Common myeloid progenitor, CD34-positive (primary cell): ENCODE results near the gene BIRC5.

Experiments
- CTCF ChIA-PET: fragments of 350-600 bp; sonication (Branson Sonifier 250); formaldehyde crosslinking; loops from one replicate; lab custom pipeline; 2021; ENCODE audit warnings: antibody characterized with exemption; lab: Charles Lee
- POLR2A ChIA-PET: fragments of 350-600 bp; sonication (Branson Sonifier 250); formaldehyde crosslinking; loops from one replicate; lab custom pipeline; 2021; ENCODE audit warnings: antibody characterized with exemption; lab: Charles Lee
- DNase-seq, 3 donors: peaks; one replicate each; pipeline versions ENCODE4 v3.0.0 to v3.0.0-alpha.2; 2013
- H3K27ac ChIP-seq, 2 experiments: 1 replicate in 1 of 2; 2 replicates in 1 of 2; pipeline ENCODE4 v1.7.0; 2013; ENCODE audit warnings: inconsistent platforms in 2 of 2, low read length in 2 of 2, mild to moderate bottlenecking in 2 of 2, low read depth in 1 of 2, moderate library complexity in 1 of 2; ENCODE audit not compliant: severe bottlenecking in 2 of 2, insufficient read depth in 1 of 2, poor library complexity in 1 of 2
- H3K27me3 ChIP-seq, 5 experiments: replicated peaks in 2 of 5; 1 replicate in 3 of 5; 2 replicates in 2 of 5; pipeline versions ENCODE4 v1.6.1 to v1.7.0; 2013; ENCODE audit warnings: low read length in 4 of 5, mild to moderate bottlenecking in 2 of 5, moderate library complexity in 2 of 5, inconsistent platforms in 1 of 5; ENCODE audit not compliant: insufficient read depth in 5 of 5, control insufficient read depth in 4 of 5
- H3K36me3 ChIP-seq, 4 experiments: 1 replicate in 2 of 4; 2 replicates in 2 of 4; pipeline versions ENCODE4 v1.6.1 to v1.7.0; 2013; ENCODE audit warnings: low read length in 3 of 4, control low read depth in 1 of 4, mild to moderate bottlenecking in 1 of 4; ENCODE audit not compliant: control insufficient read depth in 4 of 4, insufficient read depth in 4 of 4
- H3K4me1 ChIP-seq, 4 experiments: 1 replicate in 3 of 4; 2 replicates in 1 of 4; pipeline versions ENCODE4 v1.6.1 to v1.7.1; 2013; ENCODE audit warnings: low read length in 3 of 4, mild to moderate bottlenecking in 3 of 4, control low read depth in 1 of 4, inconsistent platforms in 1 of 4, moderate library complexity in 1 of 4; ENCODE audit not compliant: control insufficient read depth in 4 of 4, insufficient read depth in 4 of 4; ENCODE audit errors: control extremely low read depth in 1 of 4
- H3K4me3 ChIP-seq, 7 experiments: 1 replicate in 4 of 7; 2 replicates in 3 of 7; pipeline versions ENCODE4 v1.5.1 to v1.7.0; 2013; ENCODE audit warnings: mild to moderate bottlenecking in 7 of 7, low read length in 6 of 7, moderate library complexity in 6 of 7, inconsistent platforms in 2 of 7, low read depth in 2 of 7, control low read depth in 1 of 7; ENCODE audit not compliant: insufficient read depth in 4 of 7, control insufficient read depth in 1 of 7; ENCODE audit errors: extremely low read depth in 1 of 7
- H3K9me3 ChIP-seq, 5 experiments: 1 replicate in 4 of 5; 2 replicates in 1 of 5; pipeline versions ENCODE4 v1.6.1 to v1.7.1; 2013; ENCODE audit warnings: low read length in 4 of 5, mild to moderate bottlenecking in 2 of 5, inconsistent platforms in 1 of 5, low read depth in 1 of 5, moderate library complexity in 1 of 5; ENCODE audit not compliant: control insufficient read depth in 4 of 5, insufficient read depth in 2 of 5; ENCODE audit errors: control extremely low read depth in 1 of 5
- WGBS: methylation state at CpG from one replicate; pipeline ENCODE4 v1.1.5; 2013; ENCODE audit not compliant: insufficient coverage; 5-methylcytosine and 5-hydroxymethylcytosine counted together

The BIRC5 gene

GRCh38 chr17:78196716-78197115, 17.3 kb upstream of the BIRC5 start:
- no peaks in the 10 kb centered on the region for H3K9me3 ChIP-seq
- H3K4me1 ChIP-seq = no peaks in the 10 kb centered on the region
- 100% methylated on average over 1 of the region's 5 CpGs for WGBS
- no peaks in the 10 kb centered on the region for H3K27me3 ChIP-seq
- H3K27ac ChIP-seq = no peak overlapping the region
- peaks cover 10 to 43% (median 27%) of the 10 kb centered on the region in 4 experiments for H3K36me3 ChIP-seq
- ChIA-PET CTCF (no interaction called here), POLR2A (interaction anchor here (1.0 kb wide), 1 partner anchor 28 kb away, joined by 3 read pairs; no protein-coding TSS in a partner anchor)
- DNase-seq = no peak
- H3K4me3 ChIP-seq = no peak overlapping the region

GRCh38 chr17:78197147-78197832, 16.8 kb upstream of the BIRC5 start:
- no peaks in the 10 kb centered on the region for H3K27me3 ChIP-seq
- no peak overlapping the region for H3K4me3 ChIP-seq
- peaks cover 9 to 40% (median 27%) of the 10 kb centered on the region in 4 experiments for H3K36me3 ChIP-seq
- no peaks in the 10 kb centered on the region for H3K4me1 ChIP-seq
- POLR2A ChIA-PET = no interaction called here
- 98% methylated on average over 9 of the region's 9 CpGs for WGBS
- no peak for DNase-seq
- no peaks in the 10 kb centered on the region for H3K9me3 ChIP-seq
- no peak overlapping the region for H3K27ac ChIP-seq
- CTCF ChIA-PET = no interaction called here

GRCh38 chr17:78200451-78200850, 13.6 kb upstream of the BIRC5 start:
- 98% methylated on average over 6 of the region's 6 CpGs for WGBS
- Histone ChIP-seq H3K4me3 (no peak overlapping the region), H3K9me3 (no peaks in the 10 kb centered on the region), H3K27me3 (no peaks in the 10 kb centered on the region), H3K4me1 (no peaks in the 10 kb centered on the region), H3K27ac (no peak overlapping the region), H3K36me3 (peaks cover 3 to 52% (median 39%) of the 10 kb centered on the region in 4 experiments)
- ChIA-PET CTCF (interaction anchor here (1.2 to 1.9 kb wide), 2 partner anchors 8 to 9 kb away, joined by 4 to 5 read pairs; no protein-coding TSS in a partner anchor), POLR2A (no interaction called here)
- DNase-seq = no peak

- Histone ChIP-seq H3K4me3 (no peak overlapping the region), H3K36me3 (peaks cover 0 to 51% (median 35%) of the 10 kb centered on the region in 4 experiments), H3K27me3 (no peaks in the 10 kb centered on the region), H3K4me1 (no peaks in the 10 kb centered on the region), H3K27ac (no peak overlapping the region), H3K9me3 (no peaks in the 10 kb centered on the region)
- POLR2A ChIA-PET = no interaction called here
- WGBS = 66% methylated on average over 4 of the region's 8 CpGs
- peak in 2 of 3 donors; percentile 9 to 31 for DNase-seq
- CTCF ChIA-PET = interaction anchor here (0.7 to 2.7 kb wide), 3 partner anchors 10 to 48 kb away, joined by 5 to 12 read pairs (median 5); no protein-coding TSS in a partner anchor
These were observed 11.4 kb upstream of the BIRC5 start for GRCh38 chr17:78202666-78203065.

- no peaks in the 10 kb centered on the region for H3K9me3 ChIP-seq
- H3K27me3 ChIP-seq = no peaks in the 10 kb centered on the region
- no peak for DNase-seq
- H3K36me3 ChIP-seq = peaks cover 0 to 44% (median 31%) of the 10 kb centered on the region in 4 experiments
- no peak overlapping the region for H3K27ac ChIP-seq
- ChIA-PET CTCF (interaction anchor here (0.6 to 2.7 kb wide), 4 partner anchors 13 to 46 kb away, joined by 3 to 12 read pairs (median 4); partner anchors contain the start of gene AFMID), POLR2A (no interaction called here)
- H3K4me1 ChIP-seq = no peaks in the 10 kb centered on the region
- no peak overlapping the region for H3K4me3 ChIP-seq
- 98% methylated on average over 21 of the region's 22 CpGs for WGBS
These were observed 9.5 kb upstream of the BIRC5 start for GRCh38 chr17:78204387-78205123.

GRCh38 chr17:78205124-78205775, 8.8 kb upstream of the BIRC5 start:
- CTCF ChIA-PET = interaction anchor here (1.1 to 1.4 kb wide), 2 partner anchors 14 to 17 kb away, joined by 3 to 4 read pairs; partner anchors contain the start of gene AFMID

More at GRCh38 chr17:78205124-78205775, 8.8 kb upstream of the BIRC5 start:
- H3K4me3 ChIP-seq = no peak overlapping the region
- H3K9me3 ChIP-seq = no peaks in the 10 kb centered on the region
- POLR2A ChIA-PET = no interaction called here
- 97% methylated on average over 17 of the region's 17 CpGs for WGBS
- no peak for DNase-seq
- peaks cover 0 to 42% (median 30%) of the 10 kb centered on the region in 4 experiments for H3K36me3 ChIP-seq
- H3K27me3 ChIP-seq = no peaks in the 10 kb centered on the region
- H3K4me1 ChIP-seq = no peaks in the 10 kb centered on the region
- no peak overlapping the region for H3K27ac ChIP-seq
